Uterus (tissue), 4 donors: ENCODE measurements around the gene EGLN2. TPM values are rescaled to one million over a fixed set of nuclear protein-coding genes. Genes with fewer than 3 reads are reported as not detected.

Source experiments
- DNase-seq, 2 donors: peaks; one replicate each; pipeline ENCODE4 v3.0.0-alpha.2; 2019 to 2020
- H3K27ac ChIP-seq, 2 donors: fragments of 200-600 bp; sonication (generic); 1 replicate in 1 of 2; 2 replicates in 1 of 2; pipeline ENCODE4 v1.5.1; 2016 to 2018
- H3K27me3 ChIP-seq, 2 donors: fragments of 200-600 bp; sonication (generic); one replicate each; pipeline ENCODE4 v1.5.1; 2018 to 2019; ENCODE audit warnings: control low read depth in 1 of 2
- H3K36me3 ChIP-seq, 2 donors: fragments of 200-600 bp; sonication (generic); one replicate each; pipeline ENCODE4 v1.5.1; 2019; ENCODE audit warnings: control low read depth in 1 of 2
- H3K4me1 ChIP-seq, 2 donors: fragments of 200-600 bp; sonication (generic); one replicate each; pipeline ENCODE4 v1.5.1; 2018 to 2019; ENCODE audit warnings: control low read depth in 1 of 2
- H3K4me3 ChIP-seq, 2 donors: fragments of 200-600 bp; sonication (generic); 1 replicate in 1 of 2; 2 replicates in 1 of 2; pipeline ENCODE4 v1.5.1; 2018 to 2019; ENCODE audit warnings: mild to moderate bottlenecking in 1 of 2
- H3K9me3 ChIP-seq, 2 donors: fragments of 200-600 bp; sonication (generic); one replicate each; pipeline ENCODE4 v1.5.1; 2019; ENCODE audit warnings: control low read depth in 1 of 2
- CTCF ChIP-seq, 4 experiments: fragments of 200-600 bp in 2 of 4; fragments of 450-650 bp in 2 of 4; sonication (generic) in 2 of 4; IDR thresholded peaks; one replicate each; pipeline ENCODE4 v1.5.1; 2016 to 2019; ENCODE audit warnings: antibody characterized with exemption in 4 of 4, mild to moderate bottlenecking in 2 of 4, moderate library complexity in 1 of 4
- POLR2A ChIP-seq, 2 donors: fragments of 450-650 bp; IDR thresholded peaks; one replicate each; pipeline ENCODE4 v1.6.1; 2016; ENCODE audit warnings: antibody characterized with exemption in 2 of 2, mild to moderate bottlenecking in 1 of 2, moderate library complexity in 1 of 2
- intact Hi-C: fragments of 100-400 bp; cut with DNase I; formaldehyde crosslinking; loops from one replicate; pipeline ENCODE4 v1.15.1; 2023; ENCODE audit warnings: low total_unique reads
- total RNA-seq, 4 donors: library from RNA; depleted of rRNA in 3 of 4; stranded (reverse); fragments of >200 nt in 3 of 4; gene quantifications; one replicate each; pipeline versions ENCODE4 v1.1.0 to v1.2.4, GENCODE V29; 2014 to 2023
- donor health status: DM: yes; HTN: yes; CAD: no.

The EGLN2 gene
- total RNA-seq, 4 donors from 2014 or later, result 33.2 to 164 (median 78.1) TPM

GRCh38 chr19:40801426-40802299 is 2.7 kb downstream of the EGLN2 start:
- Histone ChIP-seq H3K4me1 (peaks cover 8 to 42% of the 10 kb centered on the region in 2 donors), H3K36me3 (no peaks in the 10 kb centered on the region), H3K27ac (peak overlapping the region; percentile 94 to 97), H3K27me3 (no peaks in the 10 kb centered on the region), H3K9me3 (no peaks in the 10 kb centered on the region), H3K4me3 (peak overlapping the region in 1 of 2 donors; percentile 82)
- DNase-seq, result no peak
- intact Hi-C loops, result no loop called here
- TF ChIP-seq CTCF (IDR thresholded peaks at IDR 0.05) (no peak), POLR2A (IDR thresholded peaks at IDR 0.05) (no peak)

GRCh38 chr19:40802300-40803169 is 3.5 kb downstream of the EGLN2 start:
- TF ChIP-seq POLR2A (IDR thresholded peaks at IDR 0.05), result no peak
- no peak for TF ChIP-seq CTCF (IDR thresholded peaks at IDR 0.05)
- H3K4me1 ChIP-seq, result peaks cover 8 to 42% of the 10 kb centered on the region in 2 donors
- peak overlapping the region; percentile 94 to 97 for H3K27ac ChIP-seq
- no peaks in the 10 kb centered on the region for H3K9me3 ChIP-seq
- no peaks in the 10 kb centered on the region for H3K27me3 ChIP-seq
- DNase-seq, result peak; percentile 65 to 73
- intact Hi-C loops, result no loop called here
- H3K36me3 ChIP-seq, result no peaks in the 10 kb centered on the region
- peak overlapping the region in 1 of 2 donors; percentile 10 for H3K4me3 ChIP-seq

- peaks cover 8 to 36% of the 10 kb centered on the region in 2 donors for H3K4me1 ChIP-seq
- H3K27me3 ChIP-seq, result no peaks in the 10 kb centered on the region
- intact Hi-C loops, result no loop called here
- peak overlapping the region; percentile 94 to 97 for H3K27ac ChIP-seq
- TF ChIP-seq CTCF (IDR thresholded peaks at IDR 0.05) (no peak), POLR2A (IDR thresholded peaks at IDR 0.05) (no peak)
- no peaks in the 10 kb centered on the region for H3K36me3 ChIP-seq
- peak overlapping the region in 1 of 2 donors; percentile 15 for H3K4me3 ChIP-seq
- DNase-seq, result no peak
- no peaks in the 10 kb centered on the region for H3K9me3 ChIP-seq
Measured at GRCh38 chr19:40803170-40803856, 4.3 kb downstream of the EGLN2 start.

GRCh38 chr19:40803857-40804782 is 5.1 kb downstream of the EGLN2 start:
- TF ChIP-seq CTCF (IDR thresholded peaks at IDR 0.05), result no peak
- no peak for TF ChIP-seq POLR2A (IDR thresholded peaks at IDR 0.05)
- peak in 1 of 2 donors; percentile 51 for DNase-seq
- Histone ChIP-seq H3K27ac (peak overlapping the region; percentile 94 to 97), H3K27me3 (no peaks in the 10 kb centered on the region), H3K36me3 (no peaks in the 10 kb centered on the region), H3K4me3 (no peak overlapping the region), H3K4me1 (peaks cover 8 to 36% of the 10 kb centered on the region in 2 donors), H3K9me3 (no peaks in the 10 kb centered on the region)
- intact Hi-C loops, result no loop called here
